ENCODE results near the gene SPEF2.

SPEF2 gene

GRCh38 chr5:35640623-35641022 is 23.0 kb downstream of the SPEF2 start:
- Histone ChIP-seq H3K4me3 (ENCODE audit: low read depth in 1 of 2, low read length in 1 of 2) (no peak overlapping the region), H3K9me3 (no peaks in the 10 kb centered on the region), H3K36me3 (no peaks in the 10 kb centered on the region), H3K27me3 (no peaks in the 10 kb centered on the region), H3K27ac (no peak overlapping the region), H3K4me1 (ENCODE audit: control insufficient read depth in 1 of 2, insufficient read depth in 1 of 2, low read depth in 1 of 2, low read length in 1 of 2) (no peaks in the 10 kb centered on the region)
- TF ChIP-seq, protein P1, sequence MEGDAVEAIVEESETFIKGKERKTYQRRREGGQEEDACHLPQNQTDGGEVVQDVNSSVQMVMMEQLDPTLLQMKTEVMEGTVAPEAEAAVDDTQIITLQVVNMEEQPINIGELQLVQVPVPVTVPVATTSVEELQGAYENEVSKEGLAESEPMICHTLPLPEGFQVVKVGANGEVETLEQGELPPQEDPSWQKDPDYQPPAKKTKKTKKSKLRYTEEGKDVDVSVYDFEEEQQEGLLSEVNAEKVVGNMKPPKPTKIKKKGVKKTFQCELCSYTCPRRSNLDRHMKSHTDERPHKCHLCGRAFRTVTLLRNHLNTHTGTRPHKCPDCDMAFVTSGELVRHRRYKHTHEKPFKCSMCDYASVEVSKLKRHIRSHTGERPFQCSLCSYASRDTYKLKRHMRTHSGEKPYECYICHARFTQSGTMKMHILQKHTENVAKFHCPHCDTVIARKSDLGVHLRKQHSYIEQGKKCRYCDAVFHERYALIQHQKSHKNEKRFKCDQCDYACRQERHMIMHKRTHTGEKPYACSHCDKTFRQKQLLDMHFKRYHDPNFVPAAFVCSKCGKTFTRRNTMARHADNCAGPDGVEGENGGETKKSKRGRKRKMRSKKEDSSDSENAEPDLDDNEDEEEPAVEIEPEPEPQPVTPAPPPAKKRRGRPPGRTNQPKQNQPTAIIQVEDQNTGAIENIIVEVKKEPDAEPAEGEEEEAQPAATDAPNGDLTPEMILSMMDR (IDR thresholded peaks at IDR 0.05), result no peak

- H3K27me3 ChIP-seq, result no peaks in the 10 kb centered on the region
- no peaks in the 10 kb centered on the region for H3K36me3 ChIP-seq
- TF ChIP-seq, protein P1 (IDR thresholded peaks at IDR 0.05), result no peak
- no peak overlapping the region for H3K27ac ChIP-seq
- H3K4me3 ChIP-seq (ENCODE audit: low read depth in 1 of 2, low read length in 1 of 2), result no peak overlapping the region
- no peaks in the 10 kb centered on the region for H3K4me1 ChIP-seq (ENCODE audit: control insufficient read depth in 1 of 2, insufficient read depth in 1 of 2, low read depth in 1 of 2, low read length in 1 of 2)
- no peaks in the 10 kb centered on the region for H3K9me3 ChIP-seq
Observed at GRCh38 chr5:35644543-35644942, 26.9 kb downstream of the SPEF2 start.

DNA sequence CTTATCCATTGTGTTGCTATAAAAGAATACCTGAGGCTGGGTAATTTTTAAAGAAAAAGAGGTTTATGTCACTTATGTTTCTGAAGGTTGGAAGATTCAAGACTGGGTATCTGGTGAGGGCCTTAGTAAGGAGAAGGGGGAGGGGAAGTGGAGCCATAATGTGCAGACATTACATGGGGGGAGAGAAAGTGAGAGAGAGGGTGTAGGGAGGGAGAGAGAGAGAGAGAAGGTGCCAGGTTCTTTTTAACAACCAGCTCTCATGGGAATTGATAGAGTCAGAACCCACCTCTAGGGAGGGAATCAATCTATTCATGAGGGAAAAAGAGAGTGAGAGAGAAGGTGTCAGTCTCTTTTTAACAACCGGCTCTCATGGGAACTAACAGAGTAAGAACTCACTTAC is 29.5 kb downstream of the SPEF2 start:
- TF ChIP-seq, protein P1 (IDR thresholded peaks at IDR 0.05), result no peak
- Histone ChIP-seq H3K36me3 (no peaks in the 10 kb centered on the region), H3K27me3 (no peaks in the 10 kb centered on the region), H3K4me3 (ENCODE audit: low read depth in 1 of 2, low read length in 1 of 2) (no peak overlapping the region), H3K27ac (no peak overlapping the region), H3K4me1 (ENCODE audit: control insufficient read depth in 1 of 2, insufficient read depth in 1 of 2, low read depth in 1 of 2, low read length in 1 of 2) (no peaks in the 10 kb centered on the region), H3K9me3 (no peaks in the 10 kb centered on the region)

DNA sequence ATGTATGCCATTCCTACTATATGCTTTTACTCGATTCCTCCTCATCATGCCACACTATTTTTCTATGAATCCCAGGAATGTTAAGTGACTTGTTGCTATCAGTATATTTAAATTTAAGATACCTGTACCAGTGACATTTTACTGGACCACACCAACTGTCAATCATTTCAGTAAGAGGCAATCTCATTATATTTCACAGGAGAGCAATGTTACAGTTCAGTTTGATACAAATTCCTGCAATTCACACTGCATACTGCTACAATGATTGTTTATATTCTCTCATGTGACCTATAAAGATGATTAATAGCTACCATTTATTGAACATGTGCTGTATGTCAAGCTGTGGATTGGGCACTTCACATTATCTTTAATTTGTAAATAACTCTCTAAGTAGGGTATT is 30.0 kb downstream of the SPEF2 start:
- TF ChIP-seq, protein P1 (IDR thresholded peaks at IDR 0.05), result no peak
- no peaks in the 10 kb centered on the region for H3K27me3 ChIP-seq

GRCh38 chr5:35651002-35651756 is 33.5 kb downstream of the SPEF2 start:
- TF ChIP-seq, protein P1 (IDR thresholded peaks at IDR 0.05), result no peak
- H3K4me1 ChIP-seq (ENCODE audit: control insufficient read depth in 1 of 2, insufficient read depth in 1 of 2, low read depth in 1 of 2, low read length in 1 of 2), result no peaks in the 10 kb centered on the region
- H3K36me3 ChIP-seq, result no peaks in the 10 kb centered on the region
- no peaks in the 10 kb centered on the region for H3K9me3 ChIP-seq
- H3K27me3 ChIP-seq, result no peaks in the 10 kb centered on the region
- H3K4me3 ChIP-seq (ENCODE audit: low read depth in 1 of 2, low read length in 1 of 2), result no peak overlapping the region
- H3K27ac ChIP-seq, result no peak overlapping the region

More for the DNA sequence above, 30.0 kb downstream of the SPEF2 start:
- H3K27ac ChIP-seq, result no peak overlapping the region
- H3K36me3 ChIP-seq, result no peaks in the 10 kb centered on the region
- H3K9me3 ChIP-seq, result no peaks in the 10 kb centered on the region
- H3K4me3 ChIP-seq (ENCODE audit: low read depth in 1 of 2, low read length in 1 of 2), result no peak overlapping the region
- no peaks in the 10 kb centered on the region for H3K4me1 ChIP-seq (ENCODE audit: control insufficient read depth in 1 of 2, insufficient read depth in 1 of 2, low read depth in 1 of 2, low read length in 1 of 2)
